ENCODE results near the gene EIF3A.

- no peak for TF ChIP-seq CTCF (IDR thresholded peaks at IDR 0.05)
- TF ChIP-seq POLR2AphosphoS5 (IDR thresholded peaks at IDR 0.05; ENCODE audit: low read depth, low read length), result no peak
- TF ChIP-seq TCF7L2 (IDR thresholded peaks at IDR 0.05; ENCODE audit: low read depth, low read length), result no peak
- TF ChIP-seq REST (IDR thresholded peaks at IDR 0.05; ENCODE audit: insufficient read depth in 1 of 2, low read depth in 2 of 2, low read length in 1 of 2), result no peak
These were observed 87.4 kb downstream of the EIF3A start for GRCh38 chr10:118993214-118993613.
